A673 (cell line): ENCODE data around the gene DSCAML1.

Source experiments
- EZH2 ChIP-seq: fragments of 200-600 bp; sonication (generic); IDR thresholded peaks from 2 replicates; pipeline ENCODE4 v1.6.1; 2017; ENCODE audit warnings: borderline replicate concordance, low read depth, mild to moderate bottlenecking, mixed read lengths, antibody characterized with exemption, low read length; ENCODE audit not compliant: poor library complexity, severe bottlenecking
- TF ChIP-seq, protein P1 (sequence below): fragments of 300-800, 200-600 bp; sonication (generic); conservative IDR thresholded peaks from 2 replicates; pipeline ENCODE4 v1.5.1; 2017; ENCODE audit warnings: low read depth, mild to moderate bottlenecking, antibody characterized with exemption, low read length, moderate library complexity, mixed read lengths

- TF ChIP-seq, protein P1, sequence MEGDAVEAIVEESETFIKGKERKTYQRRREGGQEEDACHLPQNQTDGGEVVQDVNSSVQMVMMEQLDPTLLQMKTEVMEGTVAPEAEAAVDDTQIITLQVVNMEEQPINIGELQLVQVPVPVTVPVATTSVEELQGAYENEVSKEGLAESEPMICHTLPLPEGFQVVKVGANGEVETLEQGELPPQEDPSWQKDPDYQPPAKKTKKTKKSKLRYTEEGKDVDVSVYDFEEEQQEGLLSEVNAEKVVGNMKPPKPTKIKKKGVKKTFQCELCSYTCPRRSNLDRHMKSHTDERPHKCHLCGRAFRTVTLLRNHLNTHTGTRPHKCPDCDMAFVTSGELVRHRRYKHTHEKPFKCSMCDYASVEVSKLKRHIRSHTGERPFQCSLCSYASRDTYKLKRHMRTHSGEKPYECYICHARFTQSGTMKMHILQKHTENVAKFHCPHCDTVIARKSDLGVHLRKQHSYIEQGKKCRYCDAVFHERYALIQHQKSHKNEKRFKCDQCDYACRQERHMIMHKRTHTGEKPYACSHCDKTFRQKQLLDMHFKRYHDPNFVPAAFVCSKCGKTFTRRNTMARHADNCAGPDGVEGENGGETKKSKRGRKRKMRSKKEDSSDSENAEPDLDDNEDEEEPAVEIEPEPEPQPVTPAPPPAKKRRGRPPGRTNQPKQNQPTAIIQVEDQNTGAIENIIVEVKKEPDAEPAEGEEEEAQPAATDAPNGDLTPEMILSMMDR, result no peak
- TF ChIP-seq EZH2, result no peak
These were observed 11.8 kb upstream of the DSCAML1 start for GRCh38 chr11:117808784-117809183.
